RWPE2 (cell line): ENCODE measurements around the gene DOCK10.

Experiments
- ATAC-seq: fragments of 200-7000 bp; cut with Tn5 transposase; 3 replicates; pipeline ENCODE4 v1.9.1; 2021; ENCODE audit warnings: low read depth
- DNase-seq: peaks from one replicate; pipeline ENCODE4 v3.0.0-alpha.2; 2020; ENCODE audit warnings: low spot score
- H3K27ac ChIP-seq: fragments of 450-650 bp; 2 replicates; pipeline ENCODE4 v1.5.1; 2017; ENCODE audit warnings: mild to moderate bottlenecking; ENCODE audit not compliant: poor library complexity, severe bottlenecking
- H3K27me3 ChIP-seq: fragments of 250-450 bp; sonication (Bioruptor Pico); 2 replicates; pipeline ENCODE4 v1.5.1; 2021; ENCODE audit warnings: mild to moderate bottlenecking, moderate library complexity; ENCODE audit not compliant: insufficient read depth, poor library complexity, severe bottlenecking
- H3K36me3 ChIP-seq: fragments of 250-450 bp; sonication (Bioruptor Pico); 2 replicates; pipeline ENCODE4 v1.5.1; 2020; ENCODE audit warnings: low read depth, mild to moderate bottlenecking, moderate library complexity
- H3K4me1 ChIP-seq: fragments of 250-450 bp; sonication (Bioruptor Pico); 2 replicates; pipeline ENCODE4 v1.5.1; 2021; ENCODE audit warnings: mild to moderate bottlenecking, moderate library complexity; ENCODE audit not compliant: insufficient read depth, poor library complexity, severe bottlenecking
- H3K4me3 ChIP-seq: fragments of 250-450 bp; sonication (Bioruptor Pico); 2 replicates; pipeline ENCODE4 v1.5.1; 2021; ENCODE audit warnings: mild to moderate bottlenecking, moderate library complexity; ENCODE audit not compliant: severe bottlenecking
- H3K9me3 ChIP-seq: fragments of 250-450 bp; sonication (Bioruptor Pico); 2 replicates; pipeline ENCODE4 v1.5.1; 2021; ENCODE audit warnings: mild to moderate bottlenecking, moderate library complexity; ENCODE audit not compliant: severe bottlenecking
- CTCF ChIP-seq: fragments of 450-650 bp; IDR thresholded peaks from one replicate; pipeline ENCODE4 v1.5.1; 2017; ENCODE audit warnings: mild to moderate bottlenecking, moderate library complexity; ENCODE audit not compliant: poor library complexity, severe bottlenecking

The DOCK10 gene

DNA sequence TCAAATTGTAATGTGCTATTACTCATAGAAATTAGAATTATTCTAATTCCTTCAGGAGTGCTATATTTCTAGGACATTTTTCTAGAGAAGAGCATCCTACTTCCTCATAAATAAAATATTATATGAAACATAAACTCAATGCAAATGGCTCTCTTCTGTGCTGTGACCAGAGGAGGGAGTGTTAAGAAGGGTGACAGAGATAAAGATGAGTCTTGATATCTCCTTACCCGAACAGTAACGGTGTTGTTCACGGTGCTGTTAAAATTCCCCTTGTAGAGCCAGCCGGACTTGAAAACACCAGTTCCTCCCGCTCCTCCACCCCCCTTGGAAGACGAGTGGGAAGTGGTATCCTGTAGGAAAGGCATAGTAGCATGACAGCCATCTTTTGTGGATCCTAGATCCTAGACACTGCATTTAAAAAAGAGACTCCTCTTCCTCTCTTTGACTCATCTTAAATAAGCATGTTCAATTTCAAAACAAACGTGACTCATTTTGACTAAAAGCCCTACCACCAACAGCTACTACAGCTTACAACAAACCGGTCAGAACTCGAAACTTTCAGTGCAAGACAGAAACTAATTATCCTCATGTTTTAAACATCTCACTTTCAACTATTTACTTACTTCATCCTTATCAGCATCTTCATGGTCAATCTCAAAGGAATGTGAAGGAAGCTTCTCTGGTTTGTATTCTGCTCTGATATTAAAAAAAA lies 156.3 kb downstream of the DOCK10 start:
- H3K36me3 ChIP-seq, result no peaks in the 10 kb centered on the region
- ATAC-seq (peak; percentile 76), DNase-seq (no peak)
- no peaks in the 10 kb centered on the region for H3K9me3 ChIP-seq
- no peak for TF ChIP-seq CTCF
- H3K4me3 ChIP-seq, result no peak overlapping the region
- peak overlapping the region; percentile 87 for H3K27ac ChIP-seq
- H3K27me3 ChIP-seq, result no peaks in the 10 kb centered on the region
- H3K4me1 ChIP-seq, result peaks cover 42% of the 10 kb centered on the region

DNA sequence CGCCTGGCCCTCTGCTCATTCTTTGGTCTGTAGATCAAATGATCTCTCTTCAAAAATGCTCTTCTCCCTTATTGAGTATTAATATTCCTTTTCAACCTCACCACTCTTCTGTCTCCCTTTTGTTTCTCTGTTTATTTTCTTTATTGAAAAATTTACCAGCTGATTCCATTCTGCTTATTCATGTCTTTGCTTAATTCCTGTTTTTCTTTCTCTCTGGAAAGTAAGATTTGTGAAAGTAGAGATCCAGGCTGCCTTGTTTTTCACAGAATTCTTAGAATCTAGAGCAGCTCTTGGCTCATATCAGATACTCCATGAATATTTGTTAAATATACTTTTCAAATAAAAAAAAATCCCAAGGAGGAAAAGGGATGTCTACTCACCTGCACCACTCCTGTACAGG lies 157.0 kb downstream of the DOCK10 start:
- ATAC-seq (no peak), DNase-seq (no peak)
- Histone ChIP-seq H3K36me3 (no peaks in the 10 kb centered on the region), H3K27ac (peak overlapping the region; percentile 87), H3K4me1 (peaks cover 42% of the 10 kb centered on the region), H3K27me3 (no peaks in the 10 kb centered on the region), H3K9me3 (no peaks in the 10 kb centered on the region), H3K4me3 (no peak overlapping the region)
- TF ChIP-seq CTCF, result no peak

- ATAC-seq, result peak; percentile 41; the same call in 2 of the 3 replicates
- no peak for DNase-seq
- H3K4me1 ChIP-seq, result peaks cover 42% of the 10 kb centered on the region
Observed at GRCh38 chr2:224884188-224884587, 158.1 kb downstream of the DOCK10 start.

DNA sequence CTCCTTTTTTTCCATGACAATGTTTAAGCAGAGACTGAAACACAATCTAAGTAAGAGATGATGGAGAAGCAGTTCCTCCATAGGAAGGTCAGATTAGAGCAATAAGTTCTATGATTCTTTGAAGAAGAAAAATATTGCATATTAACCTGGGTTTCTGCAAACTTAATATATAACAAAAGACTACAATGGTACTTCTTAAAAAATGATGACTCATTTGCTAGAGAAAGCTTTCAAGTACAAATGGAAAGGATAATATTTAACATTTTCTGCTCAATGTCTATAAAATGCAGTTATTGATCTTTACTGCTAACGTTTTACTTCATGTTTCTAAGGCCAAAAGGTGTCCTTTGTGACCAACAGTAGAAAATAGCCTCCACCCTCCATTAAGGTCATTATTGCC lies 158.6 kb downstream of the DOCK10 start:
- Histone ChIP-seq H3K4me1 (peaks cover 42% of the 10 kb centered on the region), H3K9me3 (no peaks in the 10 kb centered on the region), H3K4me3 (no peak overlapping the region), H3K27ac (peak overlapping the region; percentile 87), H3K36me3 (no peaks in the 10 kb centered on the region), H3K27me3 (no peaks in the 10 kb centered on the region)
- no peak for TF ChIP-seq CTCF
- ATAC-seq, result no peak
- no peak for DNase-seq

More at GRCh38 chr2:224884188-224884587, 158.1 kb downstream of the DOCK10 start:
- no peak for TF ChIP-seq CTCF
- Histone ChIP-seq H3K4me3 (no peak overlapping the region), H3K27ac (peak overlapping the region; percentile 87), H3K27me3 (no peaks in the 10 kb centered on the region), H3K36me3 (no peaks in the 10 kb centered on the region), H3K9me3 (no peaks in the 10 kb centered on the region)

GRCh38 chr2:224883172-224883516 lies 159.1 kb downstream of the DOCK10 start:
- DNase-seq (no peak), ATAC-seq (no peak)
- Histone ChIP-seq H3K27ac (peak overlapping the region; percentile 87), H3K36me3 (no peaks in the 10 kb centered on the region), H3K4me1 (peaks cover 42% of the 10 kb centered on the region), H3K9me3 (no peaks in the 10 kb centered on the region), H3K4me3 (no peak overlapping the region), H3K27me3 (no peaks in the 10 kb centered on the region)
- TF ChIP-seq CTCF, result no peak
